GM23338 (cell line): ENCODE results near the gene STPG1. TPM values are rescaled to one million over a fixed set of nuclear protein-coding genes. Genes with fewer than 3 reads are reported as not detected.

ENCODE experiments used
- ATAC-seq: fragments of 200-7000 bp; cut with Tn5 transposase; 3 replicates; pipeline ENCODE4 v1.9.1; 2020
- DNase-seq: peaks from one replicate; pipeline ENCODE4 v3.0.0-alpha.2; 2015; ENCODE audit warnings: low spot score
- H2AFZ ChIP-seq: fragments of 200-600 bp; sonication (generic); 2 replicates; pipeline ENCODE4 v1.8.0; 2016; ENCODE audit warnings: antibody characterized with exemption, mild to moderate bottlenecking, moderate library complexity
- H3F3A ChIP-seq: fragments of 200-600 bp; sonication (generic); replicated peaks from 2 replicates; pipeline ENCODE4 v1.8.0; 2017; ENCODE audit warnings: antibody characterized with exemption, mixed run types, low read depth
- H3K27ac ChIP-seq: fragments of 200-600 bp; sonication (generic); 2 replicates; pipeline ENCODE4 v1.6.1; 2016; ENCODE audit warnings: low read depth
- H3K27me3 ChIP-seq: fragments of 200-600 bp; sonication (generic); 2 replicates; pipeline ENCODE4 v1.8.0; 2016; ENCODE audit warnings: mild to moderate bottlenecking, mixed run types, moderate library complexity; ENCODE audit not compliant: insufficient read depth
- H3K36me3 ChIP-seq: fragments of 200-600 bp; sonication (generic); 2 replicates; pipeline ENCODE4 v1.8.0; 2016; ENCODE audit warnings: mild to moderate bottlenecking; ENCODE audit not compliant: insufficient read depth
- H3K4me1 ChIP-seq: fragments of 200-600 bp; sonication (generic); 2 replicates; pipeline ENCODE4 v1.8.0; 2016; ENCODE audit warnings: mild to moderate bottlenecking, moderate library complexity; ENCODE audit not compliant: insufficient read depth
- H3K4me2 ChIP-seq: fragments of 200-600 bp; sonication (generic); 2 replicates; pipeline ENCODE4 v1.7.1; 2017; ENCODE audit warnings: mixed run types
- H3K4me3 ChIP-seq: fragments of 200-600 bp; sonication (generic); 2 replicates; pipeline ENCODE4 v1.6.1; 2016; ENCODE audit warnings: mixed run types
- H3K79me2 ChIP-seq: fragments of 200-600 bp; sonication (generic); replicated peaks from 2 replicates; pipeline ENCODE4 v1.8.0; 2017; ENCODE audit warnings: mild to moderate bottlenecking; ENCODE audit not compliant: insufficient read depth
- H3K9me2 ChIP-seq: fragments of 200-600 bp; sonication (generic); 2 replicates; pipeline ENCODE4 v1.8.0; 2017; ENCODE audit not compliant: insufficient read depth
- H4K20me1 ChIP-seq: fragments of 200-600 bp; sonication (generic); replicated peaks from 2 replicates; pipeline ENCODE4 v1.8.0; 2017; ENCODE audit warnings: mild to moderate bottlenecking; ENCODE audit not compliant: insufficient read depth
- H3K27ac Mint-ChIP-seq: 2 replicates; pipeline ENCODE4 v1.8.0; 2020; ENCODE audit warnings: inconsistent platforms, mild to moderate bottlenecking, moderate library complexity, mixed read lengths
- H3K27me3 Mint-ChIP-seq: 3 replicates; pipeline ENCODE4 v1.8.0; 2022; ENCODE audit warnings: low read depth, mild to moderate bottlenecking, moderate library complexity, mixed read lengths, inconsistent platforms; ENCODE audit not compliant: insufficient read depth, poor library complexity
- H3K36me3 Mint-ChIP-seq: 3 replicates; pipeline ENCODE4 v1.8.0; 2021; ENCODE audit warnings: low read depth, mild to moderate bottlenecking, inconsistent platforms, moderate library complexity, mixed read lengths
- H3K4me1 Mint-ChIP-seq: 3 replicates; pipeline ENCODE4 v1.8.0; 2020; ENCODE audit warnings: mild to moderate bottlenecking, inconsistent platforms, mixed read lengths
- H3K4me3 Mint-ChIP-seq: 3 replicates; pipeline ENCODE4 v1.8.0; 2021; ENCODE audit warnings: moderate library complexity, mild to moderate bottlenecking, inconsistent platforms, mixed read lengths
- H3K9me3 Mint-ChIP-seq: 3 replicates; pipeline ENCODE4 v1.8.0; 2020; ENCODE audit warnings: moderate library complexity, mild to moderate bottlenecking, inconsistent platforms, mixed read lengths
- CREB1 ChIP-seq: fragments of 250-450 bp; sonication (Bioruptor Pico); IDR thresholded peaks from 2 replicates; pipeline ENCODE4 v1.5.0; 2020; ENCODE audit warnings: low read depth, mild to moderate bottlenecking, moderate library complexity
- CTCF ChIP-seq, 2 experiments: fragments of 200-600 bp in 1 of 2; sonication (generic) in 1 of 2; conservative IDR thresholded peaks; 2 replicates each; pipeline versions ENCODE4 v1.5.1 to v1.6.1; 2016 to 2017; ENCODE audit warnings: antibody characterized with exemption in 2 of 2, low read depth in 2 of 2, mild to moderate bottlenecking in 2 of 2, moderate library complexity in 1 of 2
- EZH2 ChIP-seq: fragments of 200-600 bp; sonication (generic); IDR thresholded peaks from one replicate; pipeline ENCODE4 v1.8.0; 2017; ENCODE audit warnings: antibody characterized with exemption, mild to moderate bottlenecking, low read depth; ENCODE audit not compliant: unreplicated experiment
- EZH2phosphoT487 ChIP-seq: fragments of 200-600 bp; sonication (generic); IDR thresholded peaks from one replicate; pipeline ENCODE4 v1.8.1; 2018; ENCODE audit warnings: antibody characterized with exemption; ENCODE audit not compliant: unreplicated experiment
- JUNB ChIP-seq: IDR thresholded peaks from one replicate; pipeline ENCODE4 v1.6.1; 2016; ENCODE audit warnings: antibody characterized with exemption; ENCODE audit not compliant: unreplicated experiment
- NANOG ChIP-seq: IDR thresholded peaks from 2 replicates; pipeline ENCODE4 v1.6.1; 2016; ENCODE audit warnings: antibody characterized with exemption, borderline replicate concordance
- REST ChIP-seq: IDR thresholded peaks from one replicate; pipeline ENCODE4 v1.6.1; 2018; ENCODE audit warnings: antibody characterized with exemption; ENCODE audit not compliant: unreplicated experiment
- STAT1 ChIP-seq: IDR thresholded peaks from one replicate; pipeline ENCODE4 v1.6.1; 2016; ENCODE audit warnings: antibody characterized with exemption; ENCODE audit not compliant: unreplicated experiment
- ZNF114 ChIP-seq: fragments of 250-450 bp; sonication (Bioruptor Pico); IDR thresholded peaks from 2 replicates; pipeline ENCODE4 v1.5.0; 2020; ENCODE audit warnings: mild to moderate bottlenecking, moderate library complexity
- ZNF331 ChIP-seq: fragments of 250-450 bp; sonication (Bioruptor Pico); IDR thresholded peaks from 2 replicates; pipeline ENCODE4 v1.5.0; 2020; ENCODE audit warnings: low read depth, mild to moderate bottlenecking, moderate library complexity
- polyA plus RNA-seq: library from polyadenylated mRNA; unstranded; fragments of >200 nt; fragmentation: Nextera tagmentation; extraction: Ambion mirVana; gene quantifications from 2 replicates; pipeline ENCODE4 v1.2.1, GENCODE V29; 2016
- total RNA-seq: library from RNA; depleted of rRNA; stranded (reverse); fragments of >200 nt; shearing (Covaris generic); gene quantifications from 2 replicates; pipeline ENCODE4 v1.2.3, GENCODE V29; 2014

STPG1 gene
- total and polyA plus RNA-seq, 2 experiments from 2014 or later: 8.2 to 11.4 TPM

- H3K4me3 ChIP-seq: no peak overlapping the region
- H3K4me1 ChIP-seq: no peaks in the 10 kb centered on the region
- ATAC-seq: peak; percentile 98
- TF ChIP-seq CTCF (conservative IDR thresholded peaks at IDR 0.05; ENCODE audit: low read depth in 2 of 2) (peak; percentile 92 to 99), REST (no peak), CREB1 (CRISPR knock-in tag) (0 out of 2 replicates have a peak, but pooled peaks have one; percentile 4)
- H3K36me3 ChIP-seq: no peaks in the 10 kb centered on the region
- no peak overlapping the region for H3K4me2 ChIP-seq
- H3K4me3 Mint-ChIP-seq: no peak overlapping the region
- H3K27me3 ChIP-seq: no peaks in the 10 kb centered on the region
- H3K36me3 Mint-ChIP-seq: peaks cover 3% of the 10 kb centered on the region; the same call in 2 of the 3 replicates
- no peaks in the 10 kb centered on the region; the same call in 2 of the 3 replicates for H3K9me3 Mint-ChIP-seq
- no peak overlapping the region for H2AFZ ChIP-seq
- no peaks in the 10 kb centered on the region for H3K9me2 ChIP-seq
- H3K27ac Mint-ChIP-seq: no peak overlapping the region
- H3F3A ChIP-seq: no peaks in the 10 kb centered on the region
- no peaks in the 10 kb centered on the region for H4K20me1 ChIP-seq
- H3K27ac ChIP-seq: no peak overlapping the region
- no peaks in the 10 kb centered on the region for H3K4me1 Mint-ChIP-seq
- DNase-seq: peak; percentile 84
- H3K79me2 ChIP-seq: no peaks in the 10 kb centered on the region
- H3K27me3 Mint-ChIP-seq: peaks cover 8% of the 10 kb centered on the region
Observed at GRCh38 chr1:24385160-24385940, 28.2 kb downstream of the STPG1 start.

- Mint-ChIP-seq H3K9me3 (no peaks in the 10 kb centered on the region; the same call in 2 of the 3 replicates), H3K27me3 (peaks cover 2% of the 10 kb centered on the region), H3K36me3 (no peaks in the 10 kb centered on the region; the same call in 2 of the 3 replicates), H3K27ac (no peak overlapping the region), H3K4me1 (no peaks in the 10 kb centered on the region), H3K4me3 (no peak overlapping the region)
- no peak overlapping the region for H3K4me3 ChIP-seq
- TF ChIP-seq ZNF114 (no peak), NANOG (no peak), STAT1 (no peak), ZNF331 (CRISPR knock-in tag) (no peak), EZH2phosphoT487 (no peak), EZH2 (no peak), CREB1 (CRISPR knock-in tag) (no peak), JUNB (no peak)
- ATAC-seq (no peak), DNase-seq (no peak)
- H3F3A ChIP-seq: no peaks in the 10 kb centered on the region
- no peak overlapping the region for H2AFZ ChIP-seq
- H3K27ac ChIP-seq: no peak overlapping the region
- H3K79me2 ChIP-seq: no peaks in the 10 kb centered on the region
- no peak overlapping the region for H3K4me2 ChIP-seq
- no peaks in the 10 kb centered on the region for H3K36me3 ChIP-seq
- H3K9me2 ChIP-seq: no peaks in the 10 kb centered on the region
- no peaks in the 10 kb centered on the region for H3K4me1 ChIP-seq
- H3K27me3 ChIP-seq: no peaks in the 10 kb centered on the region
- no peaks in the 10 kb centered on the region for H4K20me1 ChIP-seq
Observed at GRCh38 chr1:24384251-24385090, 29.1 kb downstream of the STPG1 start.
